NOMO-1 treated with dmso at 0.1 percent for 144 hours (cell line): ENCODE measurements around the gene OR1B1.
"Not testable (repeated sequence)": the region's sequence is repeated elsewhere in the genome, so short reads cannot be mapped to it uniquely, and the experiment has no call there.

Experiments
- DNase-seq: peaks from one replicate; lab custom pipeline; 2025; ENCODE audit not compliant: unreplicated experiment; lab: John Stamatoyannopoulos, UW

OR1B1 gene

DNA sequence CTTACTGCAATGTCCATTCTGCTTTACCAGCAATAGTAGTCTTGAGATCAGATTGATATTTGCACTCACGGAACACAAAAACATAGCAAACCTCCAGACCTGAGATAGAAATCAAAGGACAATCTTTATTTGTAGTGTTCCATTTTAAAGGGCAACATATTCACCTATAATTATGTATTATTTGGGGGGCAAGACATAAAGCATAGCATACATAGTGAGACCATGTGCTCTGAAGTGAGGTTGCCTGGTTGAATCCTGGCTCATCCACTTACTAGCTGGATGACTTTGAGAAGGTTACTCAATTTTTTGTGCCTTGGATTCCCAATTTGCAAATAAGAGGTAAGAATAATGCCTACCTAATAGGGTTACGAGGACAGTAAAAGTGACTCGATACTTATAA lies at the start of gene OR1B1:
Gene OR1B1 (minus strand): TSS at position 101 of the 400 bp plus-strand sequence.
- DNase-seq, result no peak

GRCh38 chr9:122695696-122696095 lies 38.3 kb upstream of the OR1B1 start:
- no peak for DNase-seq

- DNase-seq, result no peak
Measured at GRCh38 chr9:122684851-122685250, 27.4 kb upstream of the OR1B1 start.

DNA sequence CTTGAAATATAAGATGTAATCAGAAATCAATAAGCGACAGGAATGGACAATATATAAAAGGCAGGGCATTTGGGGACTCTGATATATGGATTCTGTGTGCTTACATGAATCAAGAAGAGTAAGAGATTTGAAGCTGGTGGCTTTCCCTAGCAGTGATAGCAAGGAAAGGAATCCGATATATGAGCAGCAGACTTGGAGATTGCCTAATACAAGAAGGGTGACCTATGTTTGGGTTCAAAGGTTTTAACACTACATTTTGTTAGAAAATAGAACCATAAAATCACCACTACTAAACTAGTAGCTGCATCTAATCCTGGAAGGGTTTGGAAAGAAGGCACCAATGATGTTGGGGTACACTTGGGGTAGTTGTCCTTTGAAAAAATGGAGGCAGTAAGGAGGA lies 15.1 kb upstream of the OR1B1 start:
- DNase-seq, result no peak

DNA sequence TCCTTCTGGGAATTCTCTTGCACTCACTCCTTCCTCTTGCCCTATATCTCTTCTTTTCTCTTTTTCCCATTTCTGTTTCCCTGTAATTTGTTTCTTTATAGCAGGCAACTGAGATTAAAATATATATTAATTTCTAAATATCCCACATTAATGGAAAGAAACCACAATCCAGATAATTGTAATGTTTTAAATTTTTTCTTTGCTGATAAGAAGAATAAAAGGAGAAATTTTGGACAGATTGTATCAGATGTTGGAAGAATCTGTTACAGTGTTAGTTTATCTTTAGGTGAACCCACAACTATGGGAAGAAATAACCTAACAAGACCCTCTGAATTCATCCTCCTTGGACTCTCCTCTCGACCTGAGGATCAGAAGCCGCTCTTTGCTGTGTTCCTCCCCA lies 4.0 kb upstream of the OR1B1 start, which contains the start of gene OR1L1:
Gene OR1L1 (plus strand): TSS at position 301 of the 400 bp plus-strand sequence. CDS start 0 bp downstream, at position 301.
- no peak for DNase-seq

DNA sequence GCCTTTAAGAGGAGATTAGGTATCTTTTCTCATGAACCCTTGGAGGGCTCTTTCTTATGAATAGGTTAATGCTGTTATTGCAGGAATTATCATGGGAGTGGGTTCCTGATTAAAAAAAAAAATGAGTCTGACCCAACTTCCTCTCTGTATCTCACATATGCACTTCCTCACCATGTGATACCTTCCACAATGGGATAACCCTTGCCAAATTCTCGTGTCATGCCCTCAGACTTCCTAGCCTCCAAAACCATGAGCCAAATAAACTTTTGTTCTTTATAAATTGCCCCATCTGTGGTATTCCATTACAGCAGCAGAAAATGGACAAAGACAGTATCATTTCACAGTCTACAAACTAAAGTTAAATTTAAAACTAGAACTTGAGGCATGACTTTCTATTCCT lies 1.0 kb downstream of the OR1B1 start:
- no peak for DNase-seq

DNA sequence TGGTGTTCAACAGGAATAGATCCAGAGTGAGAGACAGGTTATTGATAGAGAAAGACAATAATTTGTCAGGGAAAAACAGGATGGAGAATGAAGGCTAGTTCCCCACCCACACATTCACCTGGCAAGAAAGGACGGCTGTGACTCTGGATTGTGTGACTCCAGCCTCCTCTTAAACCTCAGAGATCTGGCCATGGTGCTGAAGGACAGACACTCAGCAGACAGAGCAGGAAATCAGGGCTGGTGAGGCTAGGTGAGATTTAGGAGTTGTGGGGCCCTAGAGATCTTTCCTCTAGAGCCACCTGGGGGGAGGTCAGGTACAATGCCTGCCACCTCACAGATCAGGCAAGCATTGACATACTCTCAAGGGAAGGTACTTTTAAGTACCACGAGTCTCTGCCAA lies 15.2 kb downstream of the OR1B1 start:
- no peak for DNase-seq

- no peak for DNase-seq
Measured at GRCh38 chr9:122619996-122620395, 37.4 kb downstream of the OR1B1 start.

- DNase-seq, result no peak
Measured at GRCh38 chr9:122614362-122614761, 43.1 kb downstream of the OR1B1 start, which contains the start of gene OR1Q1. TSS of gene OR1Q1 (plus strand) at chr9:122614738. CDS start at chr9:122614738, 0 bp downstream.

DNA sequence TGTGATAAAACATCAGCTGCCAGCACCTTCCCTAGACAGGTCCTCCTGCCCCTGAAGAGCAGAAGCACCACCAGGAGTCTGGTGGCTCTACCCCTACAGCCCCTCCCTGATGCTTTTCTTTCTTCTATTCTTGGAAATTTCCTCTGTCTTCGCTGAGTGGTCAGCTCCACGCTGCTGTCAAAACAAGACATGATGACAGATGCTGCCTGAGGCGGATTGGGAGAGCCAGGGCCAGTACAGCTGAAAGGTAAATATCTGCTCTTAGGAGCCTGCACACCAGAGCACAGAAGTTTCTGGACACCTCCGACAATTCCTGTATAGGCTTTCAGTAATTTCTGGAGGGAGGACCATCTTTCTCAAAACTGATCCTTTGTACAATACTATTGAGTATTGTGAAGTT lies 47.6 kb downstream of the OR1B1 start:
- DNase-seq, result no peak

- DNase-seq, result no peak
Measured at GRCh38 chr9:122606587-122606986, 50.8 kb downstream of the OR1B1 start.

- DNase-seq, result no peak
Measured at GRCh38 chr9:122605691-122606090, 51.7 kb downstream of the OR1B1 start.

GRCh38 chr9:122583284-122583683 lies 74.1 kb downstream of the OR1B1 start, which contains the start of gene OR1L8:
TSS of gene OR1L8 (minus strand) at chr9:122583384. CDS start at chr9:122568477, 14,907 bp downstream.
- not testable (repeated sequence) for DNase-seq

- no peak for DNase-seq
Measured at GRCh38 chr9:122580360-122580759, 77.1 kb downstream of the OR1B1 start.

DNA sequence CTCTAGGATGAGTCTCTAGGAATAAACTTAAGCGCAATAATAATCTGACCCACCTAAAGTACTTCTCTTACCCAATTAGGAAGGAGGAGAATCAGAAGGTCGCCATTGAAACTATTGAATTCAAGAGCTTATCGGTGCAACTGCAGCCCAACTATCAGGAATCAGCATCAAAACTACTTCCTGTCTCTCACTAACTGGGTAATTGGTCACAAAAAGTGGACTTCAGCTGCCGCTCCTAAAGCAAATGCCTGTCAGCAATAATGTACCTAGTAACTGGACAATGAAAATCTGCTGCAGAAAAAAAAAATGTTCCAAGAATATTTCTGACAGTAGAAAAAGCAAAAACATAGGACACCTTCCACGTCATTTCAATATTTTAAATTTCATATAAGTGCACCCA lies 77.6 kb downstream of the OR1B1 start:
- no peak for DNase-seq
